ENCODE data around the gene CD80.

The CD80 gene

GRCh38 chr3:119492128-119492527 lies 67.3 kb downstream of the CD80 start:
- DNase-seq: no peak

- no peak for DNase-seq
Observed at GRCh38 chr3:119490153-119490552, 69.3 kb downstream of the CD80 start.

GRCh38 chr3:119485563-119485962 lies 73.9 kb downstream of the CD80 start:
- no peak for DNase-seq

- no peak for DNase-seq
Observed at GRCh38 chr3:119483101-119483500, 76.3 kb downstream of the CD80 start.

- no peak for DNase-seq
Observed at GRCh38 chr3:119481079-119481478, 78.3 kb downstream of the CD80 start.
